Measurements from ENCODE around the gene C1QA.

GRCh38 chr1:22643928-22644327 lies 7.5 kb downstream of the C1QA start:
- no peak for TF ChIP-seq CTCF (IDR thresholded peaks at IDR 0.05; ENCODE audit: poor library complexity)
- TF ChIP-seq EZH2phosphoT487 (IDR thresholded peaks at IDR 0.05; ENCODE audit: low read depth, severe bottlenecking, unreplicated experiment), result no peak
- no peak for TF ChIP-seq EZH2 (IDR thresholded peaks at IDR 0.05; ENCODE audit: borderline replicate concordance)
